Smooth muscle cell of the brain vasculature (primary cell): ENCODE data around the gene PDHX.

Experiments used
- DNase-seq: peaks from one replicate; pipeline ENCODE4 v3.0.0-alpha.2; 2012; ENCODE audit warnings: low read depth, low spot score

The PDHX gene

GRCh38 chr11:35045236-35045820 is 128.9 kb downstream of the PDHX start:
- DNase-seq, result no peak
